ENCODE results near the gene SYTL3.

SYTL3 gene

GRCh38 chr6:158763434-158764182 is 113.8 kb downstream of the SYTL3 start:
- DNase-seq, result no peak

GRCh38 chr6:158764183-158764849 is 114.5 kb downstream of the SYTL3 start:
- DNase-seq, result no peak

GRCh38 chr6:158764926-158765325 is 115.1 kb downstream of the SYTL3 start:
- DNase-seq, result no peak

- no peak for DNase-seq
These were observed 115.7 kb downstream of the SYTL3 start for GRCh38 chr6:158765499-158766068.

GRCh38 chr6:158766621-158767455 is 117.0 kb downstream of the SYTL3 start:
- no peak for DNase-seq

GRCh38 chr6:158767709-158768108 is 117.9 kb downstream of the SYTL3 start:
- no peak for DNase-seq

GRCh38 chr6:158768436-158768835 is 118.6 kb downstream of the SYTL3 start:
- DNase-seq, result no peak

- no peak for DNase-seq
These were observed 119.4 kb downstream of the SYTL3 start for GRCh38 chr6:158769234-158769770.

GRCh38 chr6:158769771-158770432 is 120.0 kb downstream of the SYTL3 start:
- no peak for DNase-seq

- no peak for DNase-seq
These were observed 120.9 kb downstream of the SYTL3 start for GRCh38 chr6:158770533-158771330.

GRCh38 chr6:158771399-158772152 is 121.7 kb downstream of the SYTL3 start:
- DNase-seq, result no peak

- no peak for DNase-seq
These were observed 122.3 kb downstream of the SYTL3 start for GRCh38 chr6:158772172-158772571.

- DNase-seq, result no peak
These were observed 123.1 kb downstream of the SYTL3 start for GRCh38 chr6:158772851-158773371.

- DNase-seq, result no peak
These were observed 124.0 kb downstream of the SYTL3 start for GRCh38 chr6:158773581-158774449.

- DNase-seq, result no peak
These were observed 125.0 kb downstream of the SYTL3 start for GRCh38 chr6:158774717-158775449.

GRCh38 chr6:158775832-158776231 is 126.0 kb downstream of the SYTL3 start:
- DNase-seq, result no peak

- no peak for DNase-seq
These were observed 126.9 kb downstream of the SYTL3 start for GRCh38 chr6:158776737-158777136.

GRCh38 chr6:158777510-158777909 is 127.7 kb downstream of the SYTL3 start:
- DNase-seq, result no peak
